GM12878 (cell line): Measurements from ENCODE around the gene PKD1. TPM values are rescaled to one million over a fixed set of nuclear protein-coding genes. Genes with fewer than 3 reads are reported as not detected.

ENCODE experiments used
- ATAC-seq: fragments of 200-7000 bp; cut with Tn5 transposase; 3 replicates; pipeline ENCODE4 v1.9.1; 2020; ENCODE audit warnings: mild to moderate bottlenecking, moderate library complexity
- BruUV-seq: library from RNA; stranded (reverse); fragments of 400-500 nt; replicated peaks from 2 replicates; lab custom pipeline; 2021; lab: Mats Ljungman, UMichigan
- CTCF ChIA-PET: fragments of 300-600 bp; sonication (Branson Sonifier 250); formaldehyde crosslinking; extraction: SDS; loops from one replicate; lab custom pipeline; 2021; ENCODE audit warnings: inconsistent platforms; lab: Yijun Ruan, JAX
- POLR2A ChIA-PET: fragments of 350-600 bp; formaldehyde crosslinking; extraction: SDS; loops from one replicate; lab custom pipeline; 2021; ENCODE audit warnings: inconsistent platforms; lab: Charles Lee
- RAD21 ChIA-PET: fragments of 300-600 bp; sonication (Branson Sonifier 250); formaldehyde crosslinking; loops from one replicate; lab custom pipeline; 2023; ENCODE audit warnings: antibody characterized with exemption; ENCODE audit not compliant: unreplicated experiment; lab: Charles Lee
- SMC1A ChIA-PET: fragments of 300-600 bp; sonication (Branson Sonifier 250); formaldehyde crosslinking; loops from one replicate; lab custom pipeline; 2023; ENCODE audit not compliant: unreplicated experiment, uncharacterized antibody; lab: Charles Lee
- DNase-seq: peaks from one replicate; pipeline ENCODE4 v3.0.0-alpha.2; 2011; ENCODE audit warnings: low read depth, low spot score
- FAIRE-seq: peaks from 3 replicates; lab custom pipeline; 2011; peaks lifted over from hg19 to GRCh38; lab: Jason Lieb, UNC
- H2AFZ ChIP-seq: 2 replicates; pipeline ENCODE4 v1.6.0; 2011; ENCODE audit warnings: low read depth, low read length, control low read depth; ENCODE audit not compliant: control insufficient read depth
- H3K27ac ChIP-seq: 2 replicates; pipeline ENCODE4 v1.5.1; 2011; ENCODE audit warnings: control low read depth; ENCODE audit not compliant: control insufficient read depth, insufficient read depth
- H3K27me3 ChIP-seq, 2 experiments: replicated peaks in 1 of 2; 2 replicates each; pipeline versions ENCODE4 v1.6.0 to v1.6.1; 2011; ENCODE audit warnings: low read length in 1 of 2; ENCODE audit not compliant: control insufficient read depth in 2 of 2, insufficient read depth in 2 of 2
- H3K36me3 ChIP-seq, 2 experiments: 2 replicates each; pipeline ENCODE4 v1.5.1; 2011; ENCODE audit warnings: low read length in 1 of 2; ENCODE audit not compliant: control insufficient read depth in 2 of 2, insufficient read depth in 2 of 2
- H3K4me1 ChIP-seq: 2 replicates; pipeline ENCODE4 v1.6.1; 2011; ENCODE audit warnings: mild to moderate bottlenecking, low read length, moderate library complexity, mixed read lengths; ENCODE audit not compliant: control insufficient read depth, insufficient read depth
- H3K4me2 ChIP-seq: 2 replicates; pipeline ENCODE4 v1.6.0; 2011; ENCODE audit warnings: control low read depth; ENCODE audit not compliant: control insufficient read depth, insufficient read depth
- H3K4me3 ChIP-seq: fragments of 200-600 bp; sonication (generic); 2 replicates; pipeline ENCODE4 v1.5.1; 2016
- H3K79me2 ChIP-seq: 2 replicates; pipeline ENCODE4 v1.6.0; 2011; ENCODE audit warnings: low read length; ENCODE audit not compliant: control insufficient read depth, insufficient read depth
- H3K9ac ChIP-seq: 2 replicates; pipeline ENCODE4 v1.8.0; 2011; ENCODE audit warnings: low read length, control low read depth, mixed read lengths; ENCODE audit not compliant: control insufficient read depth, insufficient read depth
- H3K9me3 ChIP-seq: replicated peaks from 3 replicates; pipeline ENCODE4 v1.5.1; 2011; ENCODE audit warnings: mild to moderate bottlenecking, low read length; ENCODE audit not compliant: control insufficient read depth, insufficient read depth
- H4K20me1 ChIP-seq: 2 replicates; pipeline ENCODE4 v1.6.0; 2011; ENCODE audit not compliant: control insufficient read depth, insufficient read depth
- BCL11A ChIP-seq: IDR thresholded peaks from 2 replicates; pipeline ENCODE4 v1.6.1; 2011; ENCODE audit warnings: low read depth, low read length
- CEBPZ ChIP-seq: fragments of 150-350 bp; IDR thresholded peaks from 2 replicates; pipeline ENCODE4 v1.6.1; 2016; ENCODE audit warnings: low read depth, low read length
- E2F8 ChIP-seq: fragments of 450-650 bp; IDR thresholded peaks from 2 replicates; pipeline ENCODE4 v1.6.1; 2018; ENCODE audit warnings: mild to moderate bottlenecking, low read depth, moderate library complexity; ENCODE audit not compliant: partially characterized antibody
- ELK1 ChIP-seq: IDR thresholded peaks from 2 replicates; pipeline ENCODE4 v1.6.1; 2012; ENCODE audit warnings: low read depth, low read length, improper control_type of control experiment
- GABPA ChIP-seq: IDR thresholded peaks from 2 replicates; pipeline ENCODE4 v1.6.1; 2014; ENCODE audit warnings: antibody characterized with exemption, low read depth, mild to moderate bottlenecking, inconsistent platforms
- KAT2A ChIP-seq: conservative IDR thresholded peaks from 2 replicates; pipeline ENCODE4 v1.6.1; 2011; ENCODE audit warnings: low read depth, low read length; ENCODE audit not compliant: control insufficient read depth
- MTA2 ChIP-seq: fragments of 450-650 bp; IDR thresholded peaks from 2 replicates; pipeline ENCODE4 v1.6.1; 2016; ENCODE audit warnings: low read depth, mild to moderate bottlenecking, moderate library complexity
- MYB ChIP-seq: fragments of 150-350 bp; IDR thresholded peaks from 2 replicates; pipeline ENCODE4 v1.6.1; 2014; ENCODE audit warnings: mild to moderate bottlenecking, low read depth, low read length, borderline replicate concordance
- POLR2AphosphoS2 ChIP-seq: IDR thresholded peaks from 2 replicates; pipeline ENCODE4 v1.6.1; 2011; ENCODE audit warnings: low read depth, mild to moderate bottlenecking, low read length, improper control_type of control experiment, moderate library complexity
- RAD51 ChIP-seq: fragments of 450-650 bp; IDR thresholded peaks from 2 replicates; pipeline ENCODE4 v1.6.1; 2016; ENCODE audit warnings: moderate library complexity, mild to moderate bottlenecking, inconsistent platforms
- SIN3A ChIP-seq: IDR thresholded peaks from 2 replicates; pipeline ENCODE4 v1.6.1; 2012; ENCODE audit warnings: low read depth, low read length, improper control_type of control experiment
- SUPT20H ChIP-seq: IDR thresholded peaks from 2 replicates; pipeline ENCODE4 v1.6.1; 2011; ENCODE audit warnings: low read depth, mild to moderate bottlenecking, low read length, moderate library complexity, borderline replicate concordance; ENCODE audit not compliant: control insufficient read depth
- ZBED1 ChIP-seq: IDR thresholded peaks from 2 replicates; pipeline ENCODE4 v1.6.1; 2016; ENCODE audit warnings: borderline replicate concordance
- ZNF24 ChIP-seq: fragments of 450-650 bp; IDR thresholded peaks from 2 replicates; pipeline ENCODE4 v1.6.1; 2017; ENCODE audit warnings: antibody characterized with exemption, mild to moderate bottlenecking
- WGBS: methylation state at CpG from one replicate; pipeline ENCODE4 v1.1.6; 2016; ENCODE audit warnings: low lambda C conversion rate; ENCODE audit not compliant: insufficient replicate concordance, insufficient coverage; ENCODE audit errors: missing lambda C conversion rate; 5-methylcytosine and 5-hydroxymethylcytosine counted together
- in situ Hi-C: fragments of 300-500 bp; cut with MboI; formaldehyde crosslinking; loops from 9 replicates; pipeline ENCODE4 v1.14.3; 2018; ENCODE audit warnings: mixed read lengths
- intact Hi-C: fragments of 100-400 bp; cut with micrococcal nuclease; formaldehyde crosslinking; loops from one replicate; pipeline ENCODE4 v1.14.2; 2022; ENCODE audit not compliant: unreplicated experiment
- polyA plus RNA-seq, 11 experiments: library from polyadenylated mRNA; depleted of rRNA in 4 of 11; unstranded in 6 of 11; stranded (reverse) in 5 of 11; fragments of >200 nt; fragmentation: Nextera tagmentation in 4 of 11; fragmentation: Illumina TruSeq in 1 of 11; extraction: Ambion mirVana in 4 of 11; extraction: Trizol in 1 of 11; gene quantifications; 1 replicate in 1 of 11; 2 replicates in 10 of 11; pipeline versions ENCODE4 v1.2.1 to v1.2.3, GENCODE V29; 2011 to 2016; ENCODE audit warnings: inconsistent platforms in 2 of 11, missing spikeins in 2 of 11, low read depth in 1 of 11
- total RNA-seq, 4 experiments: library from RNA; depleted of rRNA in 3 of 4; stranded (reverse); fragments of >200 nt in 3 of 4; fragmentation: Illumina TruSeq in 1 of 4; extraction: Trizol in 1 of 4; gene quantifications; 2 replicates each; pipeline versions ENCODE4 v1.2.1 to v1.2.3, GENCODE V29; 2013 to 2021

PKD1 gene
- total and polyA plus RNA-seq, 10 of the 15 experiments (the other 5 are each of a cell fraction or from before 2014, with no cell fraction given) = 0.11 to 62.0 (median 6.1) TPM

DNA sequence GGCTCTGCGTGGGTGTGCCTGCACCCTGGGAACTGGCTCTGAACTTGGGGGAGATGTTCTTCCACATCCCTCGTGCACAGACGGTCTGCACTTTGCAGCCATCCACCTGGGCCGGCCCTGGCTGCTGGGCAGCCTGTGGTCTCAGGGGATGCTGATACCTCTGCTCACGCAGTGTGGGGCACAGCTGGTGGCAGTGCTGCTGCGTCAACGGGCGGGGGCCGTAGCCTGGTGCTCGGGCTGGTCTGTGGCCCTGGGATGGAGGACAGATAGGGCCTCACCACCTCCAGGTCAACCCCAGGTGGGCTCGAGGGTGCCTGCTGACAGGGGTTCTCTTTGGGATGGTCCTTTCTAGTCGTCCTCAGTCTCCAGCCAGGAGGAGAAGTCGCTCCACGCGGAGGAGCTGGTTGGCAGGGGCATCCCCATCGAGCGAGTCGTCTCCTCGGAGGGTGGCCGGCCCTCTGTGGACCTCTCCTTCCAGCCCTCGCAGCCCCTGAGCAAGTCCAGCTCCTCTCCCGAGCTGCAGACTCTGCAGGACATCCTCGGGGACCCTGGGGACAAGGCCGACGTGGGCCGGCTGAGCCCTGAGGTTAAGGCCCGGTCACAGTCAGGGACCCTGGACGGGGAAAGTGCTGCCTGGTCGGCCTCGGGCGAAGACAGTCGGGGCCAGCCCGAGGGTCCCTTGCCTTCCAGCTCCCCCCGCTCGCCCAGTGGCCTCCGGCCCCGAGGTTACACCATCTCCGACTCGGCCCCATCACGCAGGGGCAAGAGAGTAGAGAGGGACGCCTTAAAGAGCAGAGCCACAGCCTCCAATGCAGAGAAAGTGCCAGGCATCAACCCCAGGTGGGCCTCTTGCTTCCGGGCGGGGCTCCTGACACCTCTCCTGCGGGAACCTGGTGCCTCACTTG lies 51.6 kb downstream of the PKD1 start:
- H3K9ac ChIP-seq = no peak overlapping the region
- POLR2A ChIA-PET = no interaction called here
- no peak for DNase-seq
- in situ Hi-C loops = loop anchor here (10.0 kb wide), 1 partner anchor 61 kb away; the partner anchor contains the start of gene RAB26
- no peaks in the 10 kb centered on the region for H3K9me3 ChIP-seq
- H3K36me3 ChIP-seq = peaks cover 0 to 4% of the 10 kb centered on the region in 2 experiments; a peak in 3 of 4 replicates
- no peak overlapping the region for H3K27ac ChIP-seq
- no peaks in the 10 kb centered on the region for H3K4me1 ChIP-seq
- H3K79me2 ChIP-seq = no peaks in the 10 kb centered on the region
- no peak overlapping the region for H3K4me2 ChIP-seq
- SMC1A ChIA-PET = no interaction called here
- no peak for FAIRE-seq
- intact Hi-C loops = no loop called here
- no peak for ATAC-seq
- no peak overlapping the region for H2AFZ ChIP-seq
- TF ChIP-seq SIN3A (no peak), SUPT20H (no peak), GABPA (no peak), POLR2AphosphoS2 (no peak), MYB (no peak), KAT2A (no peak), BCL11A (no peak), ZBED1 (no peak), RAD51 (no peak), ELK1 (no peak), MTA2 (no peak), ZNF24 (no peak), E2F8 (no peak), CEBPZ (no peak)
- RAD21 ChIA-PET = no interaction called here
- 82% methylated on average over 44 of the region's 44 CpGs for WGBS
- H4K20me1 ChIP-seq = no peaks in the 10 kb centered on the region
- no peak overlapping the region for H3K4me3 ChIP-seq
- CTCF ChIA-PET = no interaction called here
- H3K27me3 ChIP-seq = no peaks in the 10 kb centered on the region
- BruUV-seq = no TSS peak
